Smooth muscle cell of the coronary artery (primary cell): ENCODE results near the gene NKAP. TPM values are rescaled to one million over a fixed set of nuclear protein-coding genes. Genes with fewer than 3 reads are reported as not detected.

Source experiments
- total RNA-seq: library from RNA; depleted of rRNA; stranded (reverse); fragments of >200 nt; gene quantifications from 2 replicates; pipeline ENCODE4 v1.2.3, GENCODE V29; 2014; ENCODE audit warnings: low replicate concordance

Gene NKAP
- 1.5 and 3.8 TPM in 2 replicates for total RNA-seq

GRCh38 chrX:119943185-119943988 is at the start of gene NKAP:
TSS of gene NKAP (minus strand) at chrX:119943751. CDS start at chrX:119943605, 146 bp downstream.

GRCh38 chrX:119895843-119896326 is 47.7 kb downstream of the NKAP start, which contains the start of gene AKAP14:
TSS of gene AKAP14 (plus strand) at chrX:119895893. CDS start at chrX:119903224, 7,331 bp downstream.

DNA sequence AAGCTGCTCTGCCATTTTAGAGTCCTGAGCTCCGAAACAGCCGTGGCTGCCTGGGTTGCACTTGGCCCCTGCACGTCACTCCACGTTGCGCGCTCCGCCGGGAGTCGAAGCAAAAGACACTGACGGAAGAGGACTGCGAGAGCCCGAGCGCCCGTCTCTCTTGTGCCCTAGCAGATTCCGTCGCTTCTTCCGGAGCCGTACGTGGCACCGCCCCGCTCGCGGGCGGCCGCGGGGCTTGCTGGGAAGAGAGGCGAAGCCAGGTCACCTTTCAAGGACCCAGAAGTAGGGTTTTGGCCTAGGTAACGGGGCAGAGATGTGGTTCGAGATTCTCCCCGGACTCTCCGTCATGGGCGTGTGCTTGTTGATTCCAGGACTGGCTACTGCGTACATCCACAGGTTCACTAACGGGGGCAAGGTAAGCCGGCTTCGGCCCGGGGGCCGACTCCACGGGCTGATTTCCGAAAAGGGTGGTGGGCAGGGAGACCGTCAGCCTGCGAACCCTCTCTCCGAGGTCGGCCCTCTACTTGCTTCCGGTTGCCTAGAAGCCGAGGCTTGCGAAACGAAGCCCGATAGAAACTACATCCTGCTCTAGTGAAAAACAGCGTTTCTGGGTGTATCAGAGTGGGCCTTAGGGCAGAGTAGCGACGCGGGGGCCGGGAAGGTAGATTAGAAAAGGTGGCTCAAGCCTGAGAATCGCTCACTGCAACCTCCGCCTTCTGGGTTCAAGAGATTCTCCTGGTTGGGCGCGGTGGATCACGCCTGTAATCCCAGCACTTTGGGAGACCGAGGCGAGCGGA is 71.8 kb downstream of the NKAP start, which contains the start of the genes NDUFA1 and RNF113A:
NDUFA1 (plus strand) TSS at position 234 of the 797 bp plus-strand sequence; CDS start at position 314, 80 bp downstream.
RNF113A (minus strand) TSS at position 135 of the 797 bp plus-strand sequence; CDS start at position 15, 120 bp downstream.

Other genes starting within 250 kb of the NKAP start
- gene SOWAHD, start 185.2 kb downstream of the NKAP start, total RNA-seq = 0.23 and 1.1 TPM in 2 replicates
- 2,273 and 2,296 TPM in 2 replicates for gene RPL39, start 152.1 kb downstream of the NKAP start, total RNA-seq
- 1.6 and 2.0 TPM in 2 replicates for gene UPF3B, start 90.8 kb downstream of the NKAP start, total RNA-seq
- 18.6 and 19.0 TPM in 2 replicates for gene RNF113A, start 72.0 kb downstream of the NKAP start, total RNA-seq
- gene NDUFA1, start 71.9 kb downstream of the NKAP start, total RNA-seq = 138 and 171 TPM in 2 replicates
- gene AKAP14, start 47.9 kb downstream of the NKAP start, total RNA-seq = not detected in 2 replicates
- under 0.01 TPM in 1 of 2 replicates, not detected in the other for gene RHOXF2B, start 133.9 kb upstream of the NKAP start, total RNA-seq
- not detected in 2 replicates for gene RHOXF1, start 172.2 kb upstream of the NKAP start, total RNA-seq
- not detected in 2 replicates for gene RHOXF2, start 214.9 kb upstream of the NKAP start, total RNA-seq